ENCODE results near the gene GALNT13. TPM values are rescaled to one million over a fixed set of nuclear protein-coding genes. Genes with fewer than 3 reads are reported as not detected.

Gene GALNT13
- total RNA-seq, 1 donor: 0.36 TPM

DNA sequence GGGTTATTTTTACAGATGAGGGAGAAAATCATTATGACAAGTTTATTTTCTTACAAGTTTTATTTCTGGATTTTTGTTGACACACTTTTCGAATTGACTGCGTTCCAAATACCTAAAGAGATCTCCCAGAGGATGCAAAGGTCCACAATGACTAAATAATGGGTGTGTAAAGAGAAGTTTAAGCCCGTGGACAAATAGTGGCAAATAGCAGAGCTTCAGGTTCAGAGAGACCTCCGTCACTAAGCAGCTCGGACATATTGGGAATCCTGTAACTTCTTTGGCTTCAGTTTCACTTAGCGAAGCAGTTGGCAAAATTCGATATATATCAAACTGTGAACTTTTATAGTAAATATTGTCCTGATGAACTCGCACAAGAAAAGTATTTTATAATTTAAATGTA lies 556.3 kb downstream of the GALNT13 start:
- Histone ChIP-seq H3K79me2 (ENCODE audit: insufficient read depth, low read length) (no peaks in the 10 kb centered on the region), H3K9me3 (ENCODE audit: low read depth, low read length) (no peaks in the 10 kb centered on the region), H3K27ac (ENCODE audit: low read depth, low read length) (no peak overlapping the region), H2AFZ (ENCODE audit: low read length) (no peak overlapping the region), H3K4me2 (ENCODE audit: insufficient read depth, low read length) (no peak overlapping the region), H3K36me3 (ENCODE audit: insufficient read depth, low read length) (no peaks in the 10 kb centered on the region), H3K4me1 (ENCODE audit: insufficient read depth, low read length) (no peaks in the 10 kb centered on the region), H3K27me3 (ENCODE audit: insufficient read depth, low read length) (no peaks in the 10 kb centered on the region), H3K4me3 (ENCODE audit: insufficient read depth, low read length) (no peak overlapping the region), H4K20me1 (ENCODE audit: insufficient read depth, low read length) (no peaks in the 10 kb centered on the region)
- DNase-seq (ENCODE audit: insufficient read length, low spot score, missing footprints): no peak
- TF ChIP-seq, protein P1, sequence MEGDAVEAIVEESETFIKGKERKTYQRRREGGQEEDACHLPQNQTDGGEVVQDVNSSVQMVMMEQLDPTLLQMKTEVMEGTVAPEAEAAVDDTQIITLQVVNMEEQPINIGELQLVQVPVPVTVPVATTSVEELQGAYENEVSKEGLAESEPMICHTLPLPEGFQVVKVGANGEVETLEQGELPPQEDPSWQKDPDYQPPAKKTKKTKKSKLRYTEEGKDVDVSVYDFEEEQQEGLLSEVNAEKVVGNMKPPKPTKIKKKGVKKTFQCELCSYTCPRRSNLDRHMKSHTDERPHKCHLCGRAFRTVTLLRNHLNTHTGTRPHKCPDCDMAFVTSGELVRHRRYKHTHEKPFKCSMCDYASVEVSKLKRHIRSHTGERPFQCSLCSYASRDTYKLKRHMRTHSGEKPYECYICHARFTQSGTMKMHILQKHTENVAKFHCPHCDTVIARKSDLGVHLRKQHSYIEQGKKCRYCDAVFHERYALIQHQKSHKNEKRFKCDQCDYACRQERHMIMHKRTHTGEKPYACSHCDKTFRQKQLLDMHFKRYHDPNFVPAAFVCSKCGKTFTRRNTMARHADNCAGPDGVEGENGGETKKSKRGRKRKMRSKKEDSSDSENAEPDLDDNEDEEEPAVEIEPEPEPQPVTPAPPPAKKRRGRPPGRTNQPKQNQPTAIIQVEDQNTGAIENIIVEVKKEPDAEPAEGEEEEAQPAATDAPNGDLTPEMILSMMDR (IDR thresholded peaks at IDR 0.05; ENCODE audit: extremely low read depth, low read depth, low read length): no peak

DNA sequence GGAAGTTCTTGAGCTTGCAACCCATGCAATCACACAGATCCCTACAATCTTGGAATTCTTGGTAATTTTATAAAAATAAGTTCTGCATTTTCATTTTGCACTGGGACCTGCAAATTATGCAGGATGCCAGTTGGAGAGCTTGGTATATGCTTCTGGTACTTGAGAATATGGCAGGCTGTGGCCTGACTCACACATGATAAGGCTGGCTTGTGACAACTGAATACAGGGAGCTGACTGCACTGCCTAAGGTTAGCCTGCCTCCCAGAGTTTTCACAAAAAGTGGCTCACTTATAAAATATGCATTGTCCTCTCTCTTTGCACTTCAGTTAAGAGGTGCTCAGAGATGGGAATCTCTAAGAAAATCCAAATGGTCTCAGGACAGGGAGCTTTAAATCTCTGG lies 561.3 kb downstream of the GALNT13 start:
- H3K9me3 ChIP-seq (ENCODE audit: low read depth, low read length): no peaks in the 10 kb centered on the region
- H3K36me3 ChIP-seq (ENCODE audit: insufficient read depth, low read length): no peaks in the 10 kb centered on the region
- H4K20me1 ChIP-seq (ENCODE audit: insufficient read depth, low read length): no peaks in the 10 kb centered on the region
- H3K27me3 ChIP-seq (ENCODE audit: insufficient read depth, low read length): no peaks in the 10 kb centered on the region
- no peak overlapping the region for H2AFZ ChIP-seq (ENCODE audit: low read length)
- no peaks in the 10 kb centered on the region for H3K79me2 ChIP-seq (ENCODE audit: insufficient read depth, low read length)
- TF ChIP-seq, protein P1 (IDR thresholded peaks at IDR 0.05; ENCODE audit: extremely low read depth, low read depth, low read length): no peak
- no peak overlapping the region for H3K4me2 ChIP-seq (ENCODE audit: insufficient read depth, low read length)
- H3K4me3 ChIP-seq (ENCODE audit: insufficient read depth, low read length): no peak overlapping the region
- no peak overlapping the region for H3K27ac ChIP-seq (ENCODE audit: low read depth, low read length)
- H3K4me1 ChIP-seq (ENCODE audit: insufficient read depth, low read length): no peaks in the 10 kb centered on the region
- no peak for DNase-seq (ENCODE audit: insufficient read length, low spot score, missing footprints)

DNA sequence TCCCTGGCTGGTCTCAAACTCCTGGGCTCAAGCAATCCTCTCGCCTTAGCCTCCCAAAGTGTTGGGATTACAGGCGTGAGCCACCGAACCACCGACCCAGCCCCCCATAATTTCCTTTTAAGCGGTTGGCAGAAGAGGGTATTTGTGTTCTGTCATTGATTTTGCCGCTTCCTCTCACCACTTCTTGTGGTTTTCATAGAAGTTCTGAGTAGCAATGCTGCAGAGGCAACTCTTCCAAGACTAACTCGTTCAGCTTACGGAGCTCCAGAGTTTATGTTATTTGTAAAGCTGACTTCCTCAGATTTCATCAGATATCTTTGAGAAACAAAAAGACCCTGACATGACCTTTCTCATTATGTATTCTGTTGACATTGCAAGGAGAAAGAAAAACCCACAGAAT lies 565.4 kb downstream of the GALNT13 start:
- no peak overlapping the region for H3K27ac ChIP-seq (ENCODE audit: low read depth, low read length)
- no peak overlapping the region for H3K4me3 ChIP-seq (ENCODE audit: insufficient read depth, low read length)
- TF ChIP-seq, protein P1 (IDR thresholded peaks at IDR 0.05; ENCODE audit: extremely low read depth, low read depth, low read length): no peak
- no peaks in the 10 kb centered on the region for H3K79me2 ChIP-seq (ENCODE audit: insufficient read depth, low read length)
- no peak overlapping the region for H3K4me2 ChIP-seq (ENCODE audit: insufficient read depth, low read length)
- no peak overlapping the region for H2AFZ ChIP-seq (ENCODE audit: low read length)
- no peaks in the 10 kb centered on the region for H3K4me1 ChIP-seq (ENCODE audit: insufficient read depth, low read length)
- DNase-seq (ENCODE audit: insufficient read length, low spot score, missing footprints): no peak
- no peaks in the 10 kb centered on the region for H4K20me1 ChIP-seq (ENCODE audit: insufficient read depth, low read length)
- H3K36me3 ChIP-seq (ENCODE audit: insufficient read depth, low read length): no peaks in the 10 kb centered on the region
- H3K27me3 ChIP-seq (ENCODE audit: insufficient read depth, low read length): no peaks in the 10 kb centered on the region
- no peaks in the 10 kb centered on the region for H3K9me3 ChIP-seq (ENCODE audit: low read depth, low read length)

DNA sequence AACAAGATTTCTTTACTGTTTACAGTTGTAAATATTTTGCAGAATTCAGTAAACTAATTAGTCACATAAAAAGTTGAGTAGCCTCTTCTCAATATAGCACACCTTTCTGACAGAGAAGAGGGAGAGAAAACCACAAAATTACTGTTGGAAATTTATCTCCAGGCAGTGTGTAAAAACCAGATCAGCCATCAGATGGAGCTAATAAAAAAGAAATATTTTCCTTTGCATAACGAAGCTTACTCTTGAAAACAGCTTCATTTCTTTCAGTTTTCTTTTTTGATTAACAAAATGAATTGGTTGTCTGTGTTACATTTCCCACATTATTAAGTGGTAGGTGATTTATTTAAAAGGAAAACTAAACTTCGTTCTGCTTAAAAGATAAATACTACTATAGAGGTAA lies 567.4 kb downstream of the GALNT13 start:
- no peak for DNase-seq (ENCODE audit: insufficient read length, low spot score, missing footprints)
- Histone ChIP-seq H3K9me3 (ENCODE audit: low read depth, low read length) (no peaks in the 10 kb centered on the region), H3K36me3 (ENCODE audit: insufficient read depth, low read length) (no peaks in the 10 kb centered on the region), H3K4me2 (ENCODE audit: insufficient read depth, low read length) (no peak overlapping the region), H3K4me3 (ENCODE audit: insufficient read depth, low read length) (no peak overlapping the region), H4K20me1 (ENCODE audit: insufficient read depth, low read length) (no peaks in the 10 kb centered on the region), H3K79me2 (ENCODE audit: insufficient read depth, low read length) (no peaks in the 10 kb centered on the region), H3K27me3 (ENCODE audit: insufficient read depth, low read length) (no peaks in the 10 kb centered on the region), H3K27ac (ENCODE audit: low read depth, low read length) (no peak overlapping the region), H3K4me1 (ENCODE audit: insufficient read depth, low read length) (no peaks in the 10 kb centered on the region), H2AFZ (ENCODE audit: low read length) (no peak overlapping the region)
- TF ChIP-seq, protein P1 (IDR thresholded peaks at IDR 0.05; ENCODE audit: extremely low read depth, low read depth, low read length): no peak
